ENCODE measurements around the gene PPP2R5D. TPM values are rescaled to one million over a fixed set of nuclear protein-coding genes. Genes with fewer than 3 reads are reported as not detected.
A peak's percentile ranks its signal among the peaks of the same experiment; 100 is the strongest.

Gene PPP2R5D
- total RNA-seq, 1 donor from 2014 or later, result 44.3 TPM

DNA sequence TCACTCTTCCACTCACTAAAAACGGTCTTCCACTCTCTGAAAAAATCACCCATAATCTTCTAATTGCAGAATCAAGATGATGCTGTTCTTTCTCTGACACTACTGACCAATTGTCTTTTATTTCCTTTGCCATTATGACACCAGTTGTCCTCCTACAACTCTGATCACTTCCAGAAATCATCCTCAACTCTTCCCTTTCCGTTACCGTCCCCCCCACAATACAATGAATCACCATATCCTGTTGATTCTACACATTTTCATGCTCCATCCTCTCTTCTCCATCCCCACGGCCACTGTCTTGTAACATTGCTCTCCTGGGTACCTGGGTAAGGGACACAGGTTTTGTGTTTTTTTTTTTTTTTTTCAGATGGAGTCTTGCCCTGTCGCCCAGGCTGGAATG is 2.5 kb upstream of the PPP2R5D start:
- DNase-seq (ENCODE audit: extremely low spot score, unreplicated experiment), result no peak
- Mint-ChIP-seq H3K4me3 (ENCODE audit: unreplicated experiment) (no peak overlapping the region), H3K27me3 (ENCODE audit: unreplicated experiment) (no peaks in the 10 kb centered on the region), H3K36me3 (ENCODE audit: unreplicated experiment) (peaks cover under 1% of the 10 kb centered on the region), H3K4me1 (ENCODE audit: unreplicated experiment) (peaks cover 49% of the 10 kb centered on the region), H3K9me3 (ENCODE audit: unreplicated experiment) (no peaks in the 10 kb centered on the region), H3K27ac (ENCODE audit: unreplicated experiment) (no peak overlapping the region)
- TF ChIP-seq, protein P1, sequence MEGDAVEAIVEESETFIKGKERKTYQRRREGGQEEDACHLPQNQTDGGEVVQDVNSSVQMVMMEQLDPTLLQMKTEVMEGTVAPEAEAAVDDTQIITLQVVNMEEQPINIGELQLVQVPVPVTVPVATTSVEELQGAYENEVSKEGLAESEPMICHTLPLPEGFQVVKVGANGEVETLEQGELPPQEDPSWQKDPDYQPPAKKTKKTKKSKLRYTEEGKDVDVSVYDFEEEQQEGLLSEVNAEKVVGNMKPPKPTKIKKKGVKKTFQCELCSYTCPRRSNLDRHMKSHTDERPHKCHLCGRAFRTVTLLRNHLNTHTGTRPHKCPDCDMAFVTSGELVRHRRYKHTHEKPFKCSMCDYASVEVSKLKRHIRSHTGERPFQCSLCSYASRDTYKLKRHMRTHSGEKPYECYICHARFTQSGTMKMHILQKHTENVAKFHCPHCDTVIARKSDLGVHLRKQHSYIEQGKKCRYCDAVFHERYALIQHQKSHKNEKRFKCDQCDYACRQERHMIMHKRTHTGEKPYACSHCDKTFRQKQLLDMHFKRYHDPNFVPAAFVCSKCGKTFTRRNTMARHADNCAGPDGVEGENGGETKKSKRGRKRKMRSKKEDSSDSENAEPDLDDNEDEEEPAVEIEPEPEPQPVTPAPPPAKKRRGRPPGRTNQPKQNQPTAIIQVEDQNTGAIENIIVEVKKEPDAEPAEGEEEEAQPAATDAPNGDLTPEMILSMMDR (IDR thresholded peaks at IDR 0.05), result no peak

- H3K4me3 Mint-ChIP-seq (ENCODE audit: unreplicated experiment), result peak overlapping the region; percentile 89
- DNase-seq (ENCODE audit: extremely low spot score, unreplicated experiment), result no peak
- TF ChIP-seq, protein P1 (IDR thresholded peaks at IDR 0.05), result no peak
- peak overlapping the region; percentile 76 for H3K27ac Mint-ChIP-seq (ENCODE audit: unreplicated experiment)
- H3K4me1 Mint-ChIP-seq (ENCODE audit: unreplicated experiment), result peaks cover 42% of the 10 kb centered on the region
- no peaks in the 10 kb centered on the region for H3K27me3 Mint-ChIP-seq (ENCODE audit: unreplicated experiment)
- peaks cover 7% of the 10 kb centered on the region for H3K36me3 Mint-ChIP-seq (ENCODE audit: unreplicated experiment)
- no peaks in the 10 kb centered on the region for H3K9me3 Mint-ChIP-seq (ENCODE audit: unreplicated experiment)
Observed at GRCh38 chr6:42984924-42985475, 630 bp downstream of the PPP2R5D start.

DNA sequence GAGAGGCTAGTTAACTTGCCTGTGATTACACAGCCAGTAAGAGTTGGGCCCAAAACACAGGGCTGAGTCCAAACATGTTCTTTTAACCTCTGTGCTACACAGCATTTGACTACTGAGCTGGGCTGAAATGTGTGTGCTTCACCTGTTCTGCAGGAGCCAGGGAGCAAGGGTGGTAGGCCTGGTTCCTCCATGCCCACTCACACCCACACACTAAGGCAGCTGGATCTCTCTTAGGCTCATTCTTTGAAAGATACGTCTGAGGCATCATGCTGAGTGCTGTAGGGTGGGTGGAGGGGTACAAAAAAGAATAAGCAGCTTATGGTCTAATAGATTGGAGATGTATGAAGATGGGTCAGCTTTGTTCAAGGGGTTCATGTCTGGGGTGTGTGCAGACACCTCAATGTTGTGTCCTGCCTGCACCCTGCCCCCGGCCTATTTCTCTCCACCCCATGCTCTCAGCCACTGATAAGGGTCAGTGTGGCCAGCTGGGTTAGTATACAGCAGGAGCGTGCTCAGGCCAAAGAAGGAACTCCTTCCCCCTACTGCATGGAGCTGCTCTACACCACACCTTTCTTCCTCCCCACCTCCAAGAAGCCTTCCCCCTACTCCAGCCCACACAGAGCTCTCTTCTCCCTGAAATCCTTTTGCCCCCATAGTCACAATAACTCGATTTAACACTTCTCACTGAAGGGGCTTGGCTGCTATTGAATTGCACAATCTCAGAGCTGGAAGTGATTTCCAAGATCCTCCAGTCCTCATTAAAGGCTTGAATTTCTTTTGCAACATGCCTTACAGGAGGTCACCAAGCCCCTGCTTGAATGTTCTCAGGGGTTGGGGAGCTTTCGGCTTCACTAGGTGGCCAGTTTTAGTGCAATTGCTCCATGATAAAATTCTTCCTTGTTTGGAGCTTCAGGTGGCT is 3.4 kb downstream of the PPP2R5D start:
- Mint-ChIP-seq H3K4me3 (ENCODE audit: unreplicated experiment) (no peak overlapping the region), H3K4me1 (ENCODE audit: unreplicated experiment) (peaks cover 41% of the 10 kb centered on the region), H3K36me3 (ENCODE audit: unreplicated experiment) (peaks cover 12% of the 10 kb centered on the region), H3K9me3 (ENCODE audit: unreplicated experiment) (no peaks in the 10 kb centered on the region), H3K27ac (ENCODE audit: unreplicated experiment) (no peak overlapping the region), H3K27me3 (ENCODE audit: unreplicated experiment) (no peaks in the 10 kb centered on the region)
- no peak for DNase-seq (ENCODE audit: extremely low spot score, unreplicated experiment)
- TF ChIP-seq, protein P1 (IDR thresholded peaks at IDR 0.05), result no peak

GRCh38 chr6:42988486-42989020 is 4.2 kb downstream of the PPP2R5D start:
- Mint-ChIP-seq H3K27ac (ENCODE audit: unreplicated experiment) (no peak overlapping the region), H3K27me3 (ENCODE audit: unreplicated experiment) (no peaks in the 10 kb centered on the region), H3K4me3 (ENCODE audit: unreplicated experiment) (no peak overlapping the region), H3K36me3 (ENCODE audit: unreplicated experiment) (peaks cover 12% of the 10 kb centered on the region), H3K9me3 (ENCODE audit: unreplicated experiment) (no peaks in the 10 kb centered on the region), H3K4me1 (ENCODE audit: unreplicated experiment) (peaks cover 39% of the 10 kb centered on the region)
- no peak for DNase-seq (ENCODE audit: extremely low spot score, unreplicated experiment)
- TF ChIP-seq, protein P1 (IDR thresholded peaks at IDR 0.05), result no peak

DNA sequence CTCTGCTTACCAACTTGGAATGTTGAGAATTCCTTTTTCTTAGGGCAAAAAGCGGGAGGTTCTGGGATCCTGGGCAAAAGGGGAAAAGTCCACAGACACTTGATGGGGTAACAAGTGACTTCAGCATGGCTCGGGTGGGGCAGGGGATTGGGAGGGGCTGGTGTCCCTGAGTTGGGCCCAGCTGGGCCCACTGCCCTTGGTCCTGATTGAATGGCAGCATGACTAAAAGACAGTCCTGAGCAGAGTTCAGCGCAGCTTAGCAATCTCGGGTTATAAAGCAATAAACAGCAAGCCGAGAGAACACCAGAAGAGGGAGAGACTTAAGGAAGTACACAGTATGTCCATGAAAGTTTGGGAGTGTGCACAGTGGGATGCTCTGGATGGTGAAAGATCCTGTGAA is 5.6 kb downstream of the PPP2R5D start:
- no peak overlapping the region for H3K27ac Mint-ChIP-seq (ENCODE audit: unreplicated experiment)
- no peaks in the 10 kb centered on the region for H3K27me3 Mint-ChIP-seq (ENCODE audit: unreplicated experiment)

More for the DNA sequence above, 5.6 kb downstream of the PPP2R5D start:
- Mint-ChIP-seq H3K9me3 (ENCODE audit: unreplicated experiment) (no peaks in the 10 kb centered on the region), H3K4me1 (ENCODE audit: unreplicated experiment) (peaks cover 33% of the 10 kb centered on the region), H3K36me3 (ENCODE audit: unreplicated experiment) (peaks cover 12% of the 10 kb centered on the region), H3K4me3 (ENCODE audit: unreplicated experiment) (no peak overlapping the region)
- no peak for DNase-seq (ENCODE audit: extremely low spot score, unreplicated experiment)
- TF ChIP-seq, protein P1 (IDR thresholded peaks at IDR 0.05), result no peak

All from osteocyte (in vitro differentiated cells).